Measurements from ENCODE around the gene MAJIN. TPM values are rescaled to one million over a fixed set of nuclear protein-coding genes. Genes with fewer than 3 reads are reported as not detected.

Gene MAJIN
- total RNA-seq, 4 donors from 2014 or later: not detected

DNA sequence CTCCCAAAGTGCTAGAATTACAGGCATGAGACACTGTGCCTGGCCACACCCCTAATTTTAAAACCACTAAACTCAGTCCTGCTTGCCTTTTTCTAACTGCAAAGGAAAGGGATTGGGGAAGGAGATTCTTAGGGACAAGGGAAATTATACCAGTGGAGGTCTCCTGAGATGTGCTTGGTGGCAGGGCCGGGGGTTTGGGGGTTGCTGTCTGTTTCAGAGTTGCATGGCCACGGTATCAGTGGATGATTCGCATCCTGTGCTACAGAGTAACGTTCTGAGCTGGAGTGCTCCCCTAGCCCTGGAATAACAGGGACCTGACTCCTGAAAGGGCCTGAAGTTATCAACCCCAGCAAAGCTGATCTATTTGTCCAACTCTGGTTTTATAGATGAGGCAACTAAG is 35.4 kb downstream of the MAJIN start:
- intact Hi-C loops (cut with DNase I): no loop called here
- no peak overlapping the region for H3K27ac ChIP-seq
- no peaks in the 10 kb centered on the region for H3K9me3 ChIP-seq
- H3K36me3 ChIP-seq: peaks cover 6 to 37% (median 10%) of the 10 kb centered on the region in 3 donors
- 67 to 71% methylated on average over 2 to 4 of the region's 4 CpGs for WGBS, 2 donors
- H3K27me3 ChIP-seq: no peaks in the 10 kb centered on the region
- no peak for DNase-seq
- TF ChIP-seq, protein P1, sequence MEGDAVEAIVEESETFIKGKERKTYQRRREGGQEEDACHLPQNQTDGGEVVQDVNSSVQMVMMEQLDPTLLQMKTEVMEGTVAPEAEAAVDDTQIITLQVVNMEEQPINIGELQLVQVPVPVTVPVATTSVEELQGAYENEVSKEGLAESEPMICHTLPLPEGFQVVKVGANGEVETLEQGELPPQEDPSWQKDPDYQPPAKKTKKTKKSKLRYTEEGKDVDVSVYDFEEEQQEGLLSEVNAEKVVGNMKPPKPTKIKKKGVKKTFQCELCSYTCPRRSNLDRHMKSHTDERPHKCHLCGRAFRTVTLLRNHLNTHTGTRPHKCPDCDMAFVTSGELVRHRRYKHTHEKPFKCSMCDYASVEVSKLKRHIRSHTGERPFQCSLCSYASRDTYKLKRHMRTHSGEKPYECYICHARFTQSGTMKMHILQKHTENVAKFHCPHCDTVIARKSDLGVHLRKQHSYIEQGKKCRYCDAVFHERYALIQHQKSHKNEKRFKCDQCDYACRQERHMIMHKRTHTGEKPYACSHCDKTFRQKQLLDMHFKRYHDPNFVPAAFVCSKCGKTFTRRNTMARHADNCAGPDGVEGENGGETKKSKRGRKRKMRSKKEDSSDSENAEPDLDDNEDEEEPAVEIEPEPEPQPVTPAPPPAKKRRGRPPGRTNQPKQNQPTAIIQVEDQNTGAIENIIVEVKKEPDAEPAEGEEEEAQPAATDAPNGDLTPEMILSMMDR (IDR thresholded peaks at IDR 0.05): no peak
- TF ChIP-seq POLR2A (IDR thresholded peaks at IDR 0.05): no peak
- peaks cover 0 to 10% (median 0%) of the 10 kb centered on the region in 3 donors for H3K4me1 ChIP-seq
- H3K4me3 ChIP-seq: no peak overlapping the region

DNA sequence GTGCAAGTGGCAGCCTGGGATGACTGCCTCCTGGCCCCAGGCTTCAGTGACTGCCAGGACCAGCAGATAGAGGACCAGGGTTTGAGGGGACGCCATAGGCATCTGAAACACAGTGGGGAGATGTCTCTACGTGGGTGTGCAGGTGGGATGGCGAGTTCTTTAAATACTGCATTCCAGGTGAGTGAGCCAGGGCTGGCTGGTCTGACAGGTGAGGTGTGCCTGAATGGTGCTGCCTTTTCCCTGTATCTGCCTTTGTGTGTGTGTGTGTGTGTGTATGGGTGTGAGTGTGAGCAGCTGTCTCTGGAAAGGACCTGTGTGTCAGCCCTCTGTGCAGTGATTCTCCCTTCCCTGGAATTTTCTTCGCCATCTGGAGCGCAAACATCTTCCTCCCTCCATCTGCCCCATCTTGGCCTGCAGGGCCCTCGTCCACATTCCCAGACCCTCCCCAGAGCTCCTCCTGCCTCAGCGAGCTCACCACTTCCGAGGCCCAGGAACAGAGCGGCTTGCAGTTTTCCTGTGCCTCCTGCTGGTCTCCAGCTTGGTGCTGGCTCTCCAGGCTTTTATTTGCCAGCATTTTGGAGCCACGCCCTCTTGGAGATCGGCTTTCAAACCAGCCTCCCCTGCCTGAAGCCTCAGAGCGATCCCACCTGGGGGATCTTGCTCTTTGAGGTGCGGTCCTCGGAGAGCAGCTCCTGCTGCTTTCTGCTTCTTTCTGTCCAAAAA is 36.4 kb downstream of the MAJIN start, which contains the start of gene GPHA2:
Gene GPHA2, minus strand, starts transcription at position 535 of the 723 bp plus-strand sequence. Its CDS starts 433 bp downstream, at position 102.
- Histone ChIP-seq H3K4me1 (peaks cover 0 to 10% (median 0%) of the 10 kb centered on the region in 3 donors), H3K4me3 (no peak within 1 kb of the TSS), H3K27me3 (no peaks in the 10 kb centered on the region), H3K9me3 (no peaks in the 10 kb centered on the region), H3K27ac (no peak within 1 kb of the TSS), H3K36me3 (peaks cover 15 to 47% (median 18%) of the 10 kb centered on the region in 3 donors)
- TF ChIP-seq, protein P1 (IDR thresholded peaks at IDR 0.05): no peak
- TF ChIP-seq POLR2A (IDR thresholded peaks at IDR 0.05): no peak
- no peak for DNase-seq
- WGBS, 2 donors: 58% methylated on average over 8 to 9 of the region's 14 CpGs
- intact Hi-C loops (cut with DNase I): no loop called here

DNA sequence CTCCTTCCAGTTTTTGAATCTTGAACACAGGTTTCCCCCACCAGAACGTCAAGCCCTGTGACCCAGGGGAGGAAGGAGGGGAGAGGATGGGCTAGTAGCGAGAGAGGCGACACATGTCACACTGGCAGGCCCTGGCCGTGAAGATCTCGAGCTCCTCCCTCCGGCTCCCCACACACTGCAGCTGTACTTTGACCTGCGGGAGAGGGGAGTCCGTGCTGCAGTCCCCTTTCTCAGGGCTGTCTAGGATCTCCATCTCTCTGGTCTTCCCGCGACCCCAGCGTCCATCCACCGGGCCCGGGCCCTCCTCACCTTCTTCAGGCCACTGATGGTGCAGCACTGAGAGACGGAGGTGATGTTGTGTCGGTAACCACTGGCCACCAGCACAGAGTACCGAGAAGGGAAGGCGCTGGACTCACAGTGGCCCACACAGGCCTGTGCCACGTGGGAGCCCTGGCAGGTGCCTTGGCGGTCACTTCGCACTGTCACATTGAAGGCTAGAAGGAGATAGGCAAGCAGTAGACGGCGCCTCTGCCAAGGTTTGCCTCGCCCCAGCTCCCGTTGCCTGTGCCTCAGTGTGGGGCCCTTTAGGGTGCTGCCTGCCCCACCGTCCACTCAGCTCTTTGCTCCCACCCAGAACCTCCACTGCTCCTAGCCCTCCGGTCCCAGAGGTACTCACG is 37.1 kb downstream of the MAJIN start:
- Histone ChIP-seq H3K27ac (no peak overlapping the region), H3K4me3 (no peak overlapping the region), H3K4me1 (peaks cover 0 to 10% (median 0%) of the 10 kb centered on the region in 3 donors), H3K36me3 (peaks cover 19 to 54% (median 24%) of the 10 kb centered on the region in 3 donors), H3K27me3 (no peaks in the 10 kb centered on the region), H3K9me3 (no peaks in the 10 kb centered on the region)
- 75 to 82% methylated on average over 17 to 20 of the region's 27 CpGs for WGBS, 2 donors
- intact Hi-C loops (cut with DNase I): no loop called here
- DNase-seq: no peak
- TF ChIP-seq, protein P1 (IDR thresholded peaks at IDR 0.05): no peak
- no peak for TF ChIP-seq POLR2A (IDR thresholded peaks at IDR 0.05)

DNA sequence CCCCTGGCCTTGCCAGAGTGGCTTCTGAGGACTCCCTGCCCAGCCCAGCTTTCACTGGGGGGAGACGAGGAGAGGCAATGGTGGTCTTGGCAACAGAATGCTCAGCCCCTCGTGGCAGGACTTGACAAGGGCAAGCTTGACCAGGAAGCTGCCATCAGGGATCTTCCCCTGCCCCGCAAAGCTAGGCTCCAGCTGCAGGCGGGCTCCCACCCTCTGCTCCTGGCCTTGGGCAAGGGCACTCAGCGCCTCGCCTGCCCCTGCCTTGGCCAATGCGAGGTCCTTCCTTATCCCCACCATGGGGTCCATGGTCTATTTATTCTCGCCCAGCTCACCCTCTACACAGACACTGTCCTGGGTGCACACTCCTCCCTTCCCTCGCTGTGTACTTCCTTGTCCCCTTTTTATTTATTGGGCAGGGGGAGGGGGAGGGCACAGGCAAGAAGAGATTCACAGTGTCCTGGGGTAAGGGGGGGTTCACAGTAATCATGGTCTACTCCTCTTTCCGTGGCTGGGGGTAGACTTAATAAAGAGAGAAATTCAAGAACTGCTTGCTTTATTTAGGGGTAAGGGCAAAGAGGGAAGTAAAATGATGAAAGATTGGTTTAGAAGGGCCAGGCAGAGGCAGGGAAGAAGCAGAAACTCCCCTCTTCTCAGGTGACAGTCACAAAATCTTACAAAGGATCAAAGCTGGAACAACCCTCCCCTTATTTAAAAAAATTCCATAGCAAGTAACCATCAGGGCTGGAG is 37.8 kb downstream of the MAJIN start:
- peaks cover 0 to 10% (median 0%) of the 10 kb centered on the region in 3 donors for H3K4me1 ChIP-seq
- TF ChIP-seq, protein P1 (IDR thresholded peaks at IDR 0.05): no peak
- no peak for TF ChIP-seq POLR2A (IDR thresholded peaks at IDR 0.05)
- H3K4me3 ChIP-seq: no peak overlapping the region
- intact Hi-C loops (cut with DNase I): no loop called here
- WGBS, 2 donors: 82 to 94% methylated on average over 4 to 10 of the region's 10 CpGs
- H3K36me3 ChIP-seq: peaks cover 19 to 61% (median 24%) of the 10 kb centered on the region in 3 donors
- no peak overlapping the region for H3K27ac ChIP-seq
- H3K27me3 ChIP-seq: no peaks in the 10 kb centered on the region
- no peaks in the 10 kb centered on the region for H3K9me3 ChIP-seq
- no peak for DNase-seq

Measured in esophagus squamous epithelium (tissue), 5 donors.